ENCODE data around the gene OR8G1. TPM values are rescaled to one million over a fixed set of nuclear protein-coding genes. Genes with fewer than 3 reads are reported as not detected.

OR8G1 gene
- total RNA-seq, 1 experiment from 2014 or later, result not detected

GRCh38 chr11:124198897-124199296 is 42.0 kb upstream of the OR8G1 start:
- no peak overlapping the region for H2BK5ac ChIP-seq (ENCODE audit: insufficient read length, low read length)
- no peaks in the 10 kb centered on the region for H3K9me3 ChIP-seq (ENCODE audit: control insufficient read depth, low read depth, low read length)
- no peak overlapping the region for H3K23ac ChIP-seq (ENCODE audit: insufficient read length, low read depth, low read length)
- no peak for DNase-seq
- no peaks in the 10 kb centered on the region for H4K20me1 ChIP-seq (ENCODE audit: control insufficient read depth, insufficient read depth, insufficient read length)
- no peak overlapping the region for H4K5ac ChIP-seq (ENCODE audit: insufficient read length, low read depth, low read length)
- no peak overlapping the region for H2BK120ac ChIP-seq (ENCODE audit: low read depth, low read length, poor library complexity, severe bottlenecking)
- no peak overlapping the region for H2BK15ac ChIP-seq (ENCODE audit: low read depth, low read length)
- H3K27ac ChIP-seq (ENCODE audit: insufficient read length, low read depth, low read length), result no peak overlapping the region
- Mint-ChIP-seq H3K36me3 (ENCODE audit: insufficient read depth in 1 of 3, low read depth in 3 of 3) (0 out of 7 replicates have a peak, but pooled peaks cover 0 to 2% (median 0%) of the 10 kb centered on the region in 3 experiments), H3K4me1 (peaks cover 2 to 6% of the 10 kb centered on the region in 2 experiments), H3K9me3 (peaks cover 0 to 2% of the 10 kb centered on the region in 2 experiments; a peak in 1 of 5 replicates), H3K4me3 (no peak overlapping the region), H3K27me3 (ENCODE audit: low read depth) (no peaks in the 10 kb centered on the region; the same call in 1 of the 2 replicates), H3K27ac (no peak overlapping the region)
- no peaks in the 10 kb centered on the region for H3K27me3 ChIP-seq (ENCODE audit: insufficient read depth, low read length)
- H2AFZ ChIP-seq (ENCODE audit: low read length), result no peak overlapping the region
- no peak overlapping the region for H3K4ac ChIP-seq (ENCODE audit: low read depth, low read length)
- no peak overlapping the region for H3K9ac ChIP-seq (ENCODE audit: extremely low read depth, insufficient read length, low read length)
- H3K14ac ChIP-seq (ENCODE audit: insufficient read depth, low read length), result no peak overlapping the region
- no peaks in the 10 kb centered on the region for H3K79me1 ChIP-seq (ENCODE audit: insufficient read depth, low read depth, low read length, poor library complexity, severe bottlenecking)
- no peak overlapping the region for H3K4me2 ChIP-seq (ENCODE audit: insufficient read depth, insufficient read length, low read length)
- H2BK20ac ChIP-seq (ENCODE audit: low read depth, low read length, poor library complexity, severe bottlenecking), result no peak overlapping the region
- H4K8ac ChIP-seq (replicated peaks; ENCODE audit: insufficient read length, low read depth, low read length), result no peak overlapping the region
- H2BK12ac ChIP-seq (ENCODE audit: insufficient read length, low read depth, low read length), result no peak overlapping the region
- H2AK5ac ChIP-seq (ENCODE audit: insufficient read length, low read length), result no peak overlapping the region
- no peaks in the 10 kb centered on the region for H3K23me2 ChIP-seq (ENCODE audit: insufficient read length, low read depth, low read length, poor library complexity, severe bottlenecking)
- no CpG with 5 or more reads among the region's 7 CpGs for WGBS (ENCODE audit: extremely low coverage, insufficient read length, low lambda C conversion rate)
- TF ChIP-seq CTCF (conservative IDR thresholded peaks at IDR 0.05), result no peak
- H3K18ac ChIP-seq (ENCODE audit: insufficient read length, low read depth, low read length), result no peak overlapping the region
- peaks cover 3% of the 10 kb centered on the region for H3K4me1 ChIP-seq (ENCODE audit: insufficient read depth, low read length)
- no peak overlapping the region for H3K56ac ChIP-seq (ENCODE audit: insufficient read length, low read depth, low read length)
- no peaks in the 10 kb centered on the region for H3K79me2 ChIP-seq (ENCODE audit: insufficient read depth, low read length)
- no peak overlapping the region for H3T11ph ChIP-seq (ENCODE audit: low read length)
- H4K91ac ChIP-seq (ENCODE audit: insufficient read length, low read depth, low read length), result no peak overlapping the region
